ACC112 (cell line): ENCODE measurements around the gene GADD45G.

ENCODE experiments used
- H2AFZ ChIP-seq: fragments of 200-600 bp; sonication (generic); one replicate; pipeline ENCODE4 v1.6.0; 2017; ENCODE audit warnings: antibody characterized with exemption, low read length; ENCODE audit not compliant: unreplicated experiment
- H3K27ac ChIP-seq: fragments of 200-600 bp; sonication (generic); 2 replicates; pipeline ENCODE4 v1.5.1; 2014; ENCODE audit warnings: low read depth, mild to moderate bottlenecking, antibody characterized with exemption, low read length, moderate library complexity
- H3K27me3 ChIP-seq: fragments of 200-600 bp; sonication (generic); 2 replicates; pipeline ENCODE4 v1.6.1; 2014; ENCODE audit warnings: mild to moderate bottlenecking, antibody characterized with exemption, low read length, moderate library complexity, mixed read lengths; ENCODE audit not compliant: insufficient read depth
- H3K36me3 ChIP-seq: fragments of 200-600 bp; sonication (generic); 2 replicates; pipeline ENCODE4 v1.6.1; 2016; ENCODE audit warnings: mild to moderate bottlenecking, antibody characterized with exemption, low read length, moderate library complexity, mixed read lengths; ENCODE audit not compliant: insufficient read depth
- H3K4me1 ChIP-seq: fragments of 200-600 bp; sonication (generic); one replicate; pipeline ENCODE4 v1.6.1; 2016; ENCODE audit warnings: low read length, mixed read lengths; ENCODE audit not compliant: insufficient read depth, unreplicated experiment, control insufficient read depth
- H3K4me3 ChIP-seq: fragments of 200-600 bp; sonication (generic); 2 replicates; pipeline ENCODE4 v1.5.1; 2014; ENCODE audit warnings: mild to moderate bottlenecking, low read depth, low read length
- H3K79me2 ChIP-seq: fragments of 200-600 bp; sonication (generic); one replicate; pipeline ENCODE4 v1.6.0; 2016; ENCODE audit warnings: low read length; ENCODE audit not compliant: control insufficient read depth, unreplicated experiment, insufficient read depth

GADD45G gene

DNA sequence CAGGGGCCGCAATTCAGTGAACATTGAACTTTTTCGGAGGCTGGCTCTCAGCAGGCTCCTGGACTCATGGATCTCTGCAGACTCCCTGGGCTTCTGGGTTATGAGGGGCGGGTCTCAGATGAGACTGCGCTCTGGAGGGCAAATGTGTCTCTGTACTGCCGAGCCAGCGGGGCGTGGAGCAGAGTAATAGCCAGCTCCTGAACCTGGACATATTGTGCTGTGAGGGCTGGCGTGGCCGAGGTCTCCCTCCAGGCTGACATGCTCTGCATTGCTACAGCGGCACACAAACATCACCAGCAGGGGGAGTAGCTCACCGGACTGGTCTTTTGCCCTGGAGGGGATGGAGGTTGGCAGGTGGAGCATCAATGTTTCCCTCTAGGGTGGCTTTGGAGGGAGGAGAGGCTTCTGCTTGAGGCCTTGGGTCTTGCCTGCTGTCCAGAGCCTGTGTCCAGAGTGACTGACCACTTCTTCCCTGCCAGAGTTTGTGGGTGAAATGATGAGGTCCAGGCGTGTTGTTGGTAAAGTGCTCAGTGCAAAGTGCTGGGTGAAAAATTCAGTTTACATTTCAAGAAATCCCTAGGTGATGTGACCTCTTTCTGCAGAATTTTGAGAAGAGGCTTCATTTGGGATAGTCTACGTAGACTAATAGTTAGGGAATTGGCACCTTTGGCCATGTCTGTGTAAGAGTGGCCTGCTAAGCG lies 10.9 kb upstream of the GADD45G start:
- Histone ChIP-seq H3K36me3 (no peaks in the 10 kb centered on the region), H3K27me3 (peaks cover 72% of the 10 kb centered on the region), H3K79me2 (no peaks in the 10 kb centered on the region), H3K4me1 (no peaks in the 10 kb centered on the region), H2AFZ (no peak overlapping the region), H3K27ac (no peak overlapping the region), H3K4me3 (no peak overlapping the region)

DNA sequence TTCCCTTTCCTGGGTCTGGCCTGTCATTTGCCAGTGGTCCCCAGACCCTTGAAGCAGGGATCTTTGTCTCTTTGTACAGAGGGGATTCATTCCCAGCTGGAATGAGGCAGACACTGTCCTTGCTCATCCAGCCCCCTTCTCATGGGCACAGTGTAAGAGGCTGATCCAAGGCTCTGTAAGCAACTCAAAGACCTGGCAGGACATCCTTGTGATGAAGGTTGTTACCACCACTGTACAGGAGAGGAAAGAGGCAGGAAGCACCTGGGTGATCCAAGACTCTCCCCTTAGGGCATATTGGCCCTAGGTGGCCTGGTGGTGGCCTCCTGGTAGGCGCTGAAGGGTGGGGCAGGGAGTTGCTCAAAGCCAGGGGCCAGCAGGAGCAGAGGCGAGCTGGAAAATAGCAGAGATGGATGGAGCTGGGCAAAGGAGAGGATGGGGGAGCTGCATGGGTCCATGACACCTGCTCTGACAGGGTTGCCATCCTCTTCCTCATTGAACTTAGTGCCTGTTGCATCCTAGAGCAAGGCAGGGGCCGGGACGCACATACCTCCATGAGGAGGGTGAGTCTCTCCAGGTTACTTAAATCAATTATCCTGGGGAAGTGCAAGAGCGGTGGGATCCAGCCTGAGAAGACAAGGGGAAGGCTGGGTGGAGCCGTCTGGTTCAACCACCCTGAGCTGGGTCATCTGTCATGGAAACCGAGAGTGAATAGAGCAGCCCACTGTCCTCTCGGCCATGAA lies 9.8 kb upstream of the GADD45G start:
- Histone ChIP-seq H3K4me1 (no peaks in the 10 kb centered on the region), H2AFZ (no peak overlapping the region), H3K4me3 (no peak overlapping the region), H3K27ac (no peak overlapping the region), H3K36me3 (no peaks in the 10 kb centered on the region), H3K79me2 (no peaks in the 10 kb centered on the region), H3K27me3 (peaks cover 78% of the 10 kb centered on the region)

DNA sequence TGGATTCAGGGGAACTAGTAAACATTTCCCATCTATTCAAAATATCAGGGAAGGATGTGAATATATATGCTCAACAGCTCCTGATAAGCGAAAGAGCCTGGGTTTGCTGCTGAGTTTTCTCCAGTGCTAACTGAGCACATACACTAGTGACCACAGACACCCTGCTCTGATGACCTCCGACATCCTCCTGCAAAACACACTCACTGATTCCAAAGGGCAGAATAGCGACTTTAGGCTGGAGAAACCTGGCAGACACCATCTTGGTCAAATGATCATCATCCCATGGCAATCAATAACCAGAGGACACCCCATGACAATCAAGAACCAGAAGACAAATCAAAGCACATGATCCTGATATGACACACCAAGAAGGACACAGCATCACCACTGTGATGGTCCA lies 9.2 kb upstream of the GADD45G start:
- Histone ChIP-seq H3K27me3 (peaks cover 78% of the 10 kb centered on the region), H3K27ac (no peak overlapping the region), H2AFZ (no peak overlapping the region), H3K4me1 (no peaks in the 10 kb centered on the region), H3K79me2 (no peaks in the 10 kb centered on the region), H3K4me3 (no peak overlapping the region), H3K36me3 (no peaks in the 10 kb centered on the region)

GRCh38 chr9:89596937-89597555 lies 7.8 kb upstream of the GADD45G start:
- Histone ChIP-seq H3K4me1 (no peaks in the 10 kb centered on the region), H3K36me3 (no peaks in the 10 kb centered on the region), H3K4me3 (no peak overlapping the region), H3K27ac (no peak overlapping the region), H3K79me2 (no peaks in the 10 kb centered on the region), H3K27me3 (peaks cover 82% of the 10 kb centered on the region), H2AFZ (no peak overlapping the region)

GRCh38 chr9:89597711-89598362 lies 7.0 kb upstream of the GADD45G start:
- Histone ChIP-seq H3K27me3 (peaks cover 74% of the 10 kb centered on the region), H3K4me1 (no peaks in the 10 kb centered on the region), H3K27ac (no peak overlapping the region), H3K4me3 (no peak overlapping the region), H3K36me3 (no peaks in the 10 kb centered on the region), H3K79me2 (no peaks in the 10 kb centered on the region), H2AFZ (no peak overlapping the region)

DNA sequence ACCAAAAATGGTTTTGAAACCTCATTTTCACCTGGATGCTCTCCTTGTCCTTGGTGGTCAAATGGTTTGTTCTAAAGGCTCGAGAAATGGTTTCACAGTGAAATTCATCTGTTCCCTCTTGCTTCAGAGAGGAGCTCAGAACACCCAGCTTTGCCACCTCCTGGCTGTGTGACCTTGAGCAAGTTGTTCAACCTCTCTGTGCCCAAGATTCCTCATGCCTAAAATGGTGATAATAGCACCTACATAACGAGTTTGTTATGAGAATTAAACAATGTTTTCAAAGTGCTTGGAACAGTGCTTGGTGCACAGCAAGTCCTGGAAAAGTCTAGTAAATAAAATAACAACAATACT lies 6.5 kb upstream of the GADD45G start:
- no peaks in the 10 kb centered on the region for H3K79me2 ChIP-seq
- H2AFZ ChIP-seq, result no peak overlapping the region
- H3K27ac ChIP-seq, result no peak overlapping the region
- no peak overlapping the region for H3K4me3 ChIP-seq
- H3K4me1 ChIP-seq, result peaks cover 1% of the 10 kb centered on the region
- H3K36me3 ChIP-seq, result no peaks in the 10 kb centered on the region
- peaks cover 72% of the 10 kb centered on the region for H3K27me3 ChIP-seq

GRCh38 chr9:89598926-89599325 lies 5.9 kb upstream of the GADD45G start:
- Histone ChIP-seq H3K27ac (no peak overlapping the region), H3K79me2 (no peaks in the 10 kb centered on the region)

DNA sequence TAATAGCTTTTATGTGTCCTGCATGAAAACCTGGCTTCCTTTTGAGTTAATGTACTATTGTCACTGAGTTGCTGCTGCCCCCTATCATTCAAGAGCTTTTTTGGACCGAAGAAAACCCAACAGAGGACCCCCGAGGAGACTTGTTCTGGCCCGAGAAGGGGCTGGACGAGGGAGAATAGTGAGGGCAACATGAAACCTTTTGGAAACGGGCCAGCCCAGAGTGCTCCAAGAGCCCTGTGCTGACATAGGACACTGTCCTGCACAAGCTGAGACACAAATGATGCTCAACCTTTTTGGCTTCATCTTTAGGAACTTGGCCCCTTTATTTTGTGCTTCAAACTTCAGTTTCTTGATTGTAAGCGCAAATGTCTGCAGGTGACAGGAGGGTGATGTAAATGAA lies 4.0 kb upstream of the GADD45G start:
- H2AFZ ChIP-seq, result no peak overlapping the region

More at GRCh38 chr9:89598926-89599325, 5.9 kb upstream of the GADD45G start:
- peaks cover 72% of the 10 kb centered on the region for H3K27me3 ChIP-seq
- peaks cover 5% of the 10 kb centered on the region for H3K4me1 ChIP-seq
- H3K36me3 ChIP-seq, result no peaks in the 10 kb centered on the region
- H2AFZ ChIP-seq, result no peak overlapping the region
- H3K4me3 ChIP-seq, result no peak overlapping the region

DNA sequence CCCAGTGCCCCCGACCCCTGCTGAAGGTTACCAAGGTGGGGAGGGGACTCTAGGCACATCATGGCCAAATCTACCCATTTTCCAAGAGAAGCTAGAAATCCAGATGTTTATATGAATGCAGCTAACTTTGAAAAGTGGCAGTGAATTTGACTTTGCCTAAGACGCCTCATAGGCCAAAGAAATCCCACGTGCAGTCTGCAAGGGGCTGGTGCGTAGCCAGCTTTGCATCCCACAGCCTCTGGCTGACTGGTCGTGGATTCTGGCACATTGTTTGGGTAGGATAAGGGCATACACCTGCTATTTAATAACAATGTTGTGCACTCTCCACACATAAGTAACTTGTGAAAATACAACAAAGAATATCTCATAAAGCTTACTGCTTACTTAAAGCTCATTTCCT lies 3.5 kb upstream of the GADD45G start:
- H3K79me2 ChIP-seq, result no peaks in the 10 kb centered on the region
- H3K36me3 ChIP-seq, result no peaks in the 10 kb centered on the region
- H3K27me3 ChIP-seq, result peaks cover 70% of the 10 kb centered on the region
- H2AFZ ChIP-seq, result no peak overlapping the region
- H3K4me1 ChIP-seq, result peaks cover 16% of the 10 kb centered on the region
- no peak overlapping the region for H3K4me3 ChIP-seq
- no peak overlapping the region for H3K27ac ChIP-seq

More for the DNA sequence above, 4.0 kb upstream of the GADD45G start:
- Histone ChIP-seq H3K4me3 (no peak overlapping the region), H3K36me3 (no peaks in the 10 kb centered on the region), H3K4me1 (peaks cover 12% of the 10 kb centered on the region), H3K27ac (no peak overlapping the region), H3K27me3 (peaks cover 73% of the 10 kb centered on the region), H3K79me2 (no peaks in the 10 kb centered on the region)

DNA sequence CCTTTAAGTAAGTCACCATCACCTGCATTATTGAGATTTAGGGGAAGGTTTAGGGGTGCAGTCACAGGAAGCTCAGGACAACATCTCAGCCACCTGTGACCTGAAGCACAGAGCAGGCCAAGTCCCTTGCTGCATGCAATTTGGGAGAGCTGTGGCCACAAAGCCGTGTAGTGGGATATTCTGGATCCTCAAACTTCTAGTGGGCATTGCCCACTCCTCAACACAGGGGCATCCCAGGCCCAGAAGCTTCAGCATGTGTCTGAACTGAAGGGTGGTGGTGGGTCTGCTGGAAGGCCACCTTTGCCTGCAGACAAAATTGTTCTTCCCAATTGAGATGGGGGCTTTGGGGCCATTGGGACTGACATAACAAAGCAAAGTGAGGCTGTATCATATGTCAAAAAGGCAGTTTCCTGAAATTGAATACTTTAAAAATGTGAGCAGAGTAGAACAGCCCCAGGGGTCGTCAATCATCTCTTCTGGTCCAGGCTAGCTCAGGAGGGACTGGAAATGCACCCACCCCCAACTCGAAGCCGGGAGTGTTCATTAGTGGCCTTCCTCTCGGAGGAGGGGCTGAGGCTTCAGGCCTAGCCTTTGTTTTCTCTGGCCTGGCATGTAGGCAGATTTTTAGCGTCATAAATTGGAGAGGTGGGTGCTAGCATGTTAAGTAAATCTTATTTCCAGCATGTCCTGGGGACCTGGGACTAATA lies 2.8 kb upstream of the GADD45G start:
- Histone ChIP-seq H3K27me3 (peaks cover 65% of the 10 kb centered on the region), H3K79me2 (no peaks in the 10 kb centered on the region), H3K27ac (no peak overlapping the region), H3K36me3 (no peaks in the 10 kb centered on the region), H3K4me1 (peaks cover 22% of the 10 kb centered on the region), H3K4me3 (no peak overlapping the region), H2AFZ (no peak overlapping the region)
